Medulla oblongata (tissue), 1 donor: ENCODE data around the gene RRBP1.
"Not testable (repeated sequence)": the region's sequence is repeated elsewhere in the genome, so short reads cannot be mapped to it uniquely, and the experiment has no call there.

ENCODE experiments used
- DNase-seq: peaks from one replicate; pipeline ENCODE4 v3.0.0-alpha.2; 2015; ENCODE audit errors: extremely low spot score

RRBP1 gene

GRCh38 chr20:17663486-17663885, 18.6 kb downstream of the RRBP1 start:
- no peak for DNase-seq

DNA sequence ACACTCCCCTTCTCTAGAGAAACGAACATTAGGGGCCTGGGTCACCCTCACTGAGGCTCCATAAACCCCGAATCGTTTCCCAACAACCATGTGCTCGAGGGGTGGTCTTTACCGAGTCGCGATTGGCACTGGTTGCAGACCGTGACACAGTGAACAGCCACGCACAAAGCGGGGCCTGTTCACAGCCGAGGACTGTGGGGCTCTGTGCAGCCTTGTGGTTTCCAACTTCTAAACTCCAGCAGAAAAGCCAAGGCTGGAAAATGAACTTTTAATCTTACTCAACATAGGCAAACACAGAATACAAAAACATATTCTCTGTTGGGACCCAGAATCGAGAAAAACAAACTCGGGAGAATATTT, 19.0 kb downstream of the RRBP1 start:
- DNase-seq = peak; percentile 81

- no peak for DNase-seq
These were observed 19.6 kb downstream of the RRBP1 start for GRCh38 chr20:17662333-17663039.

- no peak for DNase-seq
These were observed 20.8 kb downstream of the RRBP1 start for GRCh38 chr20:17661121-17661744.

DNA sequence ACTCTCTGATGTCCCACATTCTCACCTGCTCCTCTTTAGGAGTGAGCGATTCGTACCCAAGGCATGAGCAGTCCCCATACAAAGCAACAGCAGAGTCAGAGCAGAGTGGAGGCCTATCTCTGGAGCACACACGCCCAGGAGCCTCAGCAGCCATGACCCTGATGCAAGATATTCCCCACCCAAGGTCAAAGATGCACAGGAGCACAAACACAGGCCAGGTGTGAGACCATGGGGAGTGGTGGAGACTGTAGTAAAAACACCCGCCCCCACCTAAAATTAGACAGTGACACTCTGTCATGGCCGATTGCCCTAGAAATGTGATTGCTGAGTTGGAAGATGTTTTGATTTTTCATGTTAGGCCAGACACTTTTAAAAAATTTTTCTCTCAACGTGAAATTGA, 21.4 kb downstream of the RRBP1 start:
- no peak for DNase-seq

GRCh38 chr20:17659801-17660200, 22.2 kb downstream of the RRBP1 start:
- no peak for DNase-seq

DNA sequence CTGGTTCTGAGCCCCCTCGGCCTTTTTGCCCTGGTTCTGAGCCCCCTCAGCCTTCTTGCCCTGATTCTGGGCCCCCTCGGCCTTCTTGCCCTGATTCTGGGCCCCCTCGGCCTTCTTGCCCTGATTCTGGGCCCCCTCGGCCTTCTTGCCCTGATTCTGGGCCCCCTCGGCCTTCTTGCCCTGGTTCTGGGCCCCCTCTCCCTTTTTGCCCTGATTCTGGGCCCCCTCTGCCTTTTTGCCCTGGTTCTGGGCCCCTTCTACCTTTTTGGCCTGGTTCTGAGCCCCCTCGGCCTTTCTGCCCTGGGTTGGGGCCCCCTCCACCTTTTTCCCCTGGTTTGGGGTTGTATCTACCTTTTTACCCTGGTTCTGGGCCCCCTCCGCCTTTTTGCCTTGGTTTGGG, 22.7 kb downstream of the RRBP1 start:
- DNase-seq = not testable (repeated sequence)

DNA sequence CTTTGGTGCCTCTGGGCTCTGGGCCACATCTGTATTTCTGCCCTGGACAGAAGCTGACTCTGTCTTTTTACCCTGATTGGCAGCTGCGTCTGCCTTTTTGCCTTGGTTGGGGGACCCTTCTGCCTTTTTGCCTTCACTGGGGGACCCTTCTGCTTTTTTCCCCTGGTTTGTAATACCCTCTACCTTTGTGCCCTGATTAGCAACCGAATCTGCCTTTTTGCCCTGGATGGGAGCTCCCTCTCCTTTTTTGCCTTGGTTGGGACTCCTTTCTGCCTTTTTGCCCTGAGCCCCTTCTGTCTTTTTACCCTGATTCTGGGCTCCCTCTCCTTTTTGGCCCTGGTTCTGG, 23.4 kb downstream of the RRBP1 start:
- no peak for DNase-seq

GRCh38 chr20:17657898-17658647, 24.0 kb downstream of the RRBP1 start:
- DNase-seq = no peak

GRCh38 chr20:17657079-17657825, 24.8 kb downstream of the RRBP1 start:
- DNase-seq = no peak

DNA sequence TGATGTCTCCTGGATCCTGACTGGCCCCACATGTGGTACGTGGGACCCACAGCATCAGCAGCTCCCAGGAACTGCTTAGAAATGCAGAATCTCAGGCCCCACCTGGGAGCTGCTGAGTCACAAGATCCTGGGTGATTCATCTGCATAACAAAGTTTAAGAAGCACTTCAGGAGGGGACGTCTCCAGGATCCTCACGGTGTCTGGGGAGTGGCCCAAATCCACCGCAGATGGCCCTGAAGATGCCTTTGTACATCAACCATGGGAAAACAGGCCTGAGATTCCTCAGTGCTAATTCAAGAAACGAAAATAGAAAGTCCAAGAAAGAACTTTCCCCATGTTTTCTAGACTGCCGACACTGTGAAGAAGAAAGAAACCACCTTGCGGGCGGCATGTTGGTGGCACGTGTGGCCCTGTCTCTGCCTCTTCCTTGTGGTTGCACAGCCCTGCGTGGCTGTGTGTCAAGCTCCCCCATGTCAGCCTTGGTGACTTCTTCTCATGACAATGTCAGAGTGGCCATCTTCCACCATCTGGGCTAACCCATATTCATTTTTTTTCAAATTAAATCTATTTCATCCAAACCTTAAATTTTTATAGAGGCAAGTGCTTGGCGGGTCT, 26.1 kb downstream of the RRBP1 start:
- no peak for DNase-seq

DNA sequence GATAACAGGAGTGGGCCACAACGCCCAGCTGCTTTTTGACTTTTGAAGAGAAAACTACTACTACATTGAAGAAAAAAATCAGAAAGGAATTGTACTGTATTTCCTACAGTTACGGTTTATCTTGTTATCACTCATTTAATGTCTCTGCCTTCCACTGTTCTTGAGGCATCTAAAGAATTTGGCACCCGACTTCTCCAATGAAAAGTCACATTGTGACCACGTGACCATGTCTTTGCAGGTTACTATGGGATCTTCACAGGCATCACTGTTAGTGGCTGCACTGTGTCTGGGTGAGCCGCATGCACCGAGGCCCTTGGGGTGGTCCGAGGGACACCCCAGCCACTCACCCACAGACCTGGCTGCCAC, 26.8 kb downstream of the RRBP1 start:
- no peak for DNase-seq

DNA sequence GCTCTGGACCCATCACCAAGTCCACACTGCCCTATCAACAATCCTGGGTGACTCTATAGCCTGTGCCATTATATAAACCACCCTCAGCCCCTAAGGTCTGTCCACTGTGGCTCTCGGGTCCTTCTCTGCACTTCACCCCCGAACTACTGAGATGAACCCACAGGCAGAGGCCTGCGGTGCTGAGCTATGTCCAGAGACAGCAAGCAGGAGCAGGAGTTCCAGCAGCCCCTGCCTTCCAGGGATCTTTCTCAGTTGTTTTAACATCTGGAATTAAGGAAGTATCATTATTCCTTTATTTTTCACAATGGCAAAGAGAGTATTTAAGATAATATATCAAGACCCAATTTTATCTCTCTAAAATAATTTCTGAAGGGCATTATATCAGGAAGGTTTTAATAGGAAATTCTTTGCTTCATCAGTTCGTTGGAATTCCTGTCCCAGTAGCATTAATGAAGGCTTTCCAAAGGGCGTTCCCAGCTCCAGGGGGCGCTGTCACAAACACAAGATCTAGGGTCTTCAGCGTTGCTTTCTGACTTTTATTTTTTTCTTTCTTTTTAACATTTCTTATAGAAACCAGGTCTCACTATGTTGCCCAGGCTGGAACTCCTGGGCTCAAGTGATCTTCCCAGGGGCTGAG, 27.3 kb downstream of the RRBP1 start:
- DNase-seq = no peak

- DNase-seq = no peak
These were observed 28.0 kb downstream of the RRBP1 start for GRCh38 chr20:17653835-17654648.

DNA sequence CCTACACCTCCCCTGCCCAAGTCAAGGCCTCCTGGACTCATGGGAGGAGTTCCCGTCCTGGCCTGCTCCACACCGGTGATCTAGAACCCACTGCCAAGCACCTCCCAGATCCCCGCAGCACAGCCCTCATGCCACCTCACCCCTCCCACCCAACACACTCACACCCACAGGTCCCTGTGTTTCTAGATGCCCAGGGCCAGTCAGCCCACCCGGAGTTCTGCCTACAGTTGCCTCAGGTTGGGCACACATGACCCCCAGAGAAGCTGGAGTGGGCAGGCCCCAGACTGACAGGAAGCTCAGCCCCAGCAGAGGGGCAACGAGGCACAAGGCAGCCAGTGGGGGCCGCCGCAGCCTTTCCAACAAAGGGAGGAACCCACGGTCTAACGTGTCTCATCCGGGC, 29.6 kb downstream of the RRBP1 start:
- DNase-seq = no peak

DNA sequence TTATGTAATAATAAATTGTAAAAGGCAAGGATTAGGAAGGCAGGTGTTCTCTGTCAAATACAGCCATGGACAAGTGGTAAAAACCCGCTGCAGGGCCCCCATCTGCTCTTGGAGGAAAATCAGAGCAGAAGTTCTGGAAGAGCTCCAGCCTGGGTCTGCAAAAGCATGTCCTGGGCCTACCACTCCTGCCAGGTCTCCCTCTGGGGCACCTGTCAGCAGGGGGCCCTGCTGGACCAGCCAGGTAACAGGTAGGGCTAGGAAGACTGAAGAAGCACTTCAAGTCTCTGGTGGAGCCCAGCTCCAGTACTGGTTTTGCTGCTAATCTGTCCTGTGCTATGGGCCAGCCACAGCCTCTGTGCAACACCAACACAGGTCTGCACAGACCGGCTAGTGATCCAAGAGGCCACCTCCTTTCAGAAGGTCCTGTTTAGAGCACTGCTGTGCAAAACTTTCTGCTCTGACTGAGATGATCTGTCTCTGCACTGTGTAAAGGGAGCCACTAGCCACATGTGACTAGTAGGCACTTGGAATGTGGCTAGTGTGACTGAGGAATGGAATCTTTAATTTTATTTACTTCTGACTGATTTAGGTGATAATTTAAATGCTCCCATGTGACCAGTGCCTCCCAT, 30.2 kb downstream of the RRBP1 start:
- no peak for DNase-seq

DNA sequence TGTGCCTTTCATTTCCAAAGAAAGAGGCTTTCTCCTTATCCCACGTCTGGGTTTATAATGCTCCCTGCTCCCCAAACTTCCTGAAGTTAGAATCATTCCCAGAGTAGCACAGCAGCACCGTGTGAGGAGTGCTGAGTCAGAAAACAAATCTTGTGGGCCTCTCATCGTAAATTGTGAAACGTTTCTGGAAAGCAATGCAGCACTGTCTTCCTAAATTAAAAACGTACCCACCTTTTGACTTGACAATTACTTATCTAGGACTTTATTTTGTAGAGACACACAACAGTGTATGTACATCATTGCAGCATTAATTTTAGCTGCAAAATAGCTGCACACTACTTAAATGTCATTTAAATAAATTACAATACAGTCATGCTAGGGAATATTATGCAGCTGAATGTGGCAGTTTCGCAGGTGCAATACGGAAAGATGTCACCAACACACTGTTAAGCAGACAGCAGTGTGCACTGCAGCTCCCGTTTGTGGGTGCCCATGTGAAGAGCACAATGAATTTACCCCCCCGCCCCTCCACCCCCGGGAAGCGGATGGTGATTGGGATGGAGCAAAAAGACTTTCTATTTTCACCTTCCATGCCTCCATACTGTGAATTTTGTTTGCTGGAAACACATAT, 30.8 kb downstream of the RRBP1 start:
- DNase-seq = no peak

GRCh38 chr20:17650301-17651128, 31.5 kb downstream of the RRBP1 start:
- DNase-seq = no peak
